Activated T-cell treated with anti-CD3 and anti-CD28 coated beads, Interleukin-2, amount 50 U/mL, for 72 hours (primary cell): ENCODE data around the gene ZC4H2. TPM values are rescaled to one million over a fixed set of nuclear protein-coding genes. Genes with fewer than 3 reads are reported as not detected.
A peak's percentile ranks its signal among the peaks of the same experiment; 100 is the strongest.
"Not testable (repeated sequence)": the region's sequence is repeated elsewhere in the genome, so short reads cannot be mapped to it uniquely, and the experiment has no call there.

Experiments
- ATAC-seq, 2 donors: fragments of 150-1000 bp; cut with Tn5 transposase; replicated peaks in 1 of 2; 2 replicates each; pipeline ENCODE4 v1.10.0; 2021; ENCODE audit warnings: moderate library complexity in 2 of 2, mild to moderate bottlenecking in 1 of 2
- DNase-seq, 2 donors: peaks; one replicate each; pipeline ENCODE4 v3.0.0; 2021 to 2022; ENCODE audit warnings: mixed read lengths in 1 of 2
- H3K27ac Mint-ChIP-seq: one replicate; pipeline ENCODE4 v1.8.0; 2022; ENCODE audit warnings: mild to moderate bottlenecking, moderate library complexity, mixed read lengths
- H3K27me3 Mint-ChIP-seq: one replicate; pipeline ENCODE4 v1.8.0; 2022; ENCODE audit warnings: low read depth, mixed read lengths
- H3K36me3 Mint-ChIP-seq, 2 donors: one replicate each; pipeline ENCODE4 v1.8.0; 2022; ENCODE audit warnings: mixed read lengths in 2 of 2, mild to moderate bottlenecking in 1 of 2; ENCODE audit not compliant: insufficient read depth in 2 of 2
- H3K4me1 Mint-ChIP-seq: one replicate; pipeline ENCODE4 v1.8.0; 2022; ENCODE audit warnings: low read depth, mixed read lengths
- H3K4me3 Mint-ChIP-seq, 2 donors: one replicate each; pipeline ENCODE4 v1.8.0; 2022; ENCODE audit warnings: mild to moderate bottlenecking in 2 of 2, mixed read lengths in 2 of 2, moderate library complexity in 2 of 2
- H3K9me3 Mint-ChIP-seq, 2 donors: one replicate each; pipeline ENCODE4 v1.8.0; 2022; ENCODE audit warnings: mixed read lengths in 2 of 2
- total RNA-seq, 2 donors: library from RNA; stranded (reverse); gene quantifications; one replicate each; pipeline ENCODE4 v1.2.3, GENCODE V29; 2022

Gene ZC4H2
- 10 to 100 TPM; 14.5 to 15.9 TPM for total RNA-seq

GRCh38 chrX:64975989-64976672, at the start of gene ZC4H2:
ZC4H2 (minus strand) TSS chrX:64976450; CDS start chrX:64976377, 73 bp downstream.
- Mint-ChIP-seq H3K4me3 (peak within 1 kb of the TSS; percentile 93 to 96), H3K9me3 (peaks cover 4% of the 10 kb centered on the region in 2 donors), H3K27me3 (no peaks in the 10 kb centered on the region)

GRCh38 chrX:65017451-65017850, 41.2 kb upstream of the ZC4H2 start:
- Mint-ChIP-seq H3K27me3 (peaks cover 6% of the 10 kb centered on the region), H3K27ac (no peak overlapping the region), H3K36me3 (peaks cover 0 to 5% of the 10 kb centered on the region in 2 donors), H3K4me1 (no peaks in the 10 kb centered on the region), H3K9me3 (peaks cover 0 to 4% of the 10 kb centered on the region in 2 donors), H3K4me3 (no peak overlapping the region)
- ATAC-seq (no peak), DNase-seq (no peak)

More at GRCh38 chrX:64975989-64976672, at the start of gene ZC4H2:
- peaks cover 10% of the 10 kb centered on the region for H3K4me1 Mint-ChIP-seq
- DNase-seq (peak; percentile 63 to 65), ATAC-seq (peak; percentile 98)
- peaks cover 7% of the 10 kb centered on the region in 2 donors for H3K36me3 Mint-ChIP-seq
- peak within 1 kb of the TSS; percentile 75 for H3K27ac Mint-ChIP-seq

- no peak for ATAC-seq
- Mint-ChIP-seq H3K9me3 (no peaks in the 10 kb centered on the region), H3K27me3 (no peaks in the 10 kb centered on the region), H3K36me3 (peaks cover 0 to 2% of the 10 kb centered on the region in 2 donors), H3K27ac (no peak overlapping the region), H3K4me1 (no peaks in the 10 kb centered on the region), H3K4me3 (no peak overlapping the region)
- no peak for DNase-seq
Measured at GRCh38 chrX:65014230-65014629, 38.0 kb upstream of the ZC4H2 start.

- no peak for ATAC-seq
- peaks cover 2 to 5% of the 10 kb centered on the region in 2 donors for H3K9me3 Mint-ChIP-seq
Measured at GRCh38 chrX:65009459-65009858, 33.2 kb upstream of the ZC4H2 start.

GRCh38 chrX:65002208-65002607, 26.0 kb upstream of the ZC4H2 start:
- H3K4me1 Mint-ChIP-seq, H3K36me3 Mint-ChIP-seq, H3K4me3 Mint-ChIP-seq, H3K9me3 Mint-ChIP-seq, H3K27me3 Mint-ChIP-seq, ATAC-seq, H3K27ac Mint-ChIP-seq, DNase-seq: not testable (repeated sequence)

More at GRCh38 chrX:65009459-65009858, 33.2 kb upstream of the ZC4H2 start:
- Mint-ChIP-seq H3K36me3 (peaks cover 0 to 3% of the 10 kb centered on the region in 2 donors), H3K4me1 (no peaks in the 10 kb centered on the region), H3K4me3 (no peak overlapping the region), H3K27me3 (no peaks in the 10 kb centered on the region), H3K27ac (no peak overlapping the region)
- no peak for DNase-seq

- H3K36me3 Mint-ChIP-seq = peaks cover 1 to 2% of the 10 kb centered on the region in 2 donors
- no peak for ATAC-seq
- DNase-seq = no peak
- H3K4me3 Mint-ChIP-seq = no peak overlapping the region
- H3K4me1 Mint-ChIP-seq = no peaks in the 10 kb centered on the region
- H3K9me3 Mint-ChIP-seq = peaks cover 1 to 2% of the 10 kb centered on the region in 2 donors
- H3K27ac Mint-ChIP-seq = no peak overlapping the region
- H3K27me3 Mint-ChIP-seq = peaks cover 6% of the 10 kb centered on the region
Measured at GRCh38 chrX:64996805-64997204, 20.6 kb upstream of the ZC4H2 start.

GRCh38 chrX:64994131-64994798, 18.0 kb upstream of the ZC4H2 start:
- Mint-ChIP-seq H3K4me1 (no peaks in the 10 kb centered on the region), H3K4me3 (no peak overlapping the region), H3K27me3 (peaks cover 6% of the 10 kb centered on the region), H3K27ac (no peak overlapping the region), H3K36me3 (peaks cover 0 to under 1% of the 10 kb centered on the region in 2 donors), H3K9me3 (no peaks in the 10 kb centered on the region)
- DNase-seq (no peak), ATAC-seq (no peak)

GRCh38 chrX:64977830-64978229, 1.6 kb upstream of the ZC4H2 start:
- H3K4me1 Mint-ChIP-seq = peaks cover 10% of the 10 kb centered on the region
- H3K36me3 Mint-ChIP-seq = peaks cover 0 to 2% of the 10 kb centered on the region in 2 donors
- H3K9me3 Mint-ChIP-seq = no peaks in the 10 kb centered on the region
- no peak overlapping the region for H3K27ac Mint-ChIP-seq
- DNase-seq (no peak), ATAC-seq (no peak)
- no peak overlapping the region for H3K4me3 Mint-ChIP-seq
- H3K27me3 Mint-ChIP-seq = no peaks in the 10 kb centered on the region

GRCh38 chrX:64977051-64977450, 801 bp upstream of the ZC4H2 start:
- Mint-ChIP-seq H3K9me3 (peaks cover 2% of the 10 kb centered on the region in 2 donors), H3K4me1 (peaks cover 10% of the 10 kb centered on the region), H3K27me3 (no peaks in the 10 kb centered on the region), H3K36me3 (peaks cover 4% of the 10 kb centered on the region in 2 donors), H3K4me3 (peak overlapping the region; percentile 93 to 96), H3K27ac (no peak overlapping the region)
- DNase-seq = no peak
- ATAC-seq = no peak

GRCh38 chrX:64976673-64977040, 407 bp upstream of the ZC4H2 start:
- no peaks in the 10 kb centered on the region for H3K27me3 Mint-ChIP-seq

GRCh38 chrX:64975491-64975890, 759 bp downstream of the ZC4H2 start:
- Mint-ChIP-seq H3K27me3 (no peaks in the 10 kb centered on the region), H3K4me3 (peak overlapping the region; percentile 93 to 96), H3K36me3 (peaks cover 7 to 9% of the 10 kb centered on the region in 2 donors), H3K4me1 (peaks cover 10% of the 10 kb centered on the region), H3K27ac (peak overlapping the region; percentile 75), H3K9me3 (peaks cover 4% of the 10 kb centered on the region in 2 donors)
- DNase-seq (peak; percentile 14 to 22), ATAC-seq (peak; percentile 34 to 35)

More at GRCh38 chrX:64976673-64977040, 407 bp upstream of the ZC4H2 start:
- Mint-ChIP-seq H3K27ac (peak overlapping the region; percentile 75), H3K9me3 (peaks cover 4% of the 10 kb centered on the region in 2 donors), H3K4me1 (peaks cover 10% of the 10 kb centered on the region), H3K4me3 (peak overlapping the region; percentile 93 to 96), H3K36me3 (peaks cover 4 to 7% of the 10 kb centered on the region in 2 donors)
- no peak for DNase-seq
- ATAC-seq = peak in 1 of 2 donors; percentile 4

- Mint-ChIP-seq H3K27ac (no peak overlapping the region), H3K36me3 (peaks cover 0 to 3% of the 10 kb centered on the region in 2 donors), H3K4me3 (no peak overlapping the region), H3K27me3 (no peaks in the 10 kb centered on the region), H3K4me1 (no peaks in the 10 kb centered on the region), H3K9me3 (peaks cover 5 to 12% of the 10 kb centered on the region in 2 donors)
- DNase-seq = no peak
- ATAC-seq = no peak
Measured at GRCh38 chrX:64925480-64925879, 50.8 kb downstream of the ZC4H2 start.

- no peak for DNase-seq
- Mint-ChIP-seq H3K9me3 (peaks cover 11 to 18% of the 10 kb centered on the region in 2 donors), H3K27ac (no peak overlapping the region), H3K4me1 (no peaks in the 10 kb centered on the region), H3K4me3 (no peak overlapping the region), H3K27me3 (no peaks in the 10 kb centered on the region), H3K36me3 (peaks cover 14 to 26% of the 10 kb centered on the region in 2 donors)
- ATAC-seq = no peak
Measured at GRCh38 chrX:64908121-64908520, 68.1 kb downstream of the ZC4H2 start.
